Measurements from ENCODE around the gene KRTAP3-1.
"Not testable (repeated sequence)": the region's sequence is repeated elsewhere in the genome, so short reads cannot be mapped to it uniquely, and the experiment has no call there.

The KRTAP3-1 gene

DNA sequence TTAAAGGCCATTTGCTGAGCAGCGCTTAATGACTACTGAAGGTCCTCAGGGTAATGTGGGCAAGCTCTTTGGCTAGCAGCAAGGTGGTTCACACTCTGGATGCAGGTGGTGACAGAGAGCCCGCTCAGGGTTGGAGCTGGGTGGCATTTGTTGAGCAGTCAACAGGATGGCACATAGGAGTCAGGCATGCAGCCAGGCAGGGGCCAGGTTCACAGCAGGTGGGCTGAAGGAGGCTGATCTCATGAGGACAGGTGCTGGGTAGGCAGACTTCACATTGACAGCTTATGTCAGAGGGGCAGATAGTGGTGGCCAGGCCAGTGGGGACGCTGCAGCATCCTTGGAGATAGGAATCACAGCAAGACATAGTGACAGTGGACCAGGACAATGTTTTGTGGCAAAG lies 4.5 kb downstream of the KRTAP3-1 start:
- H2AFZ ChIP-seq (ENCODE audit: low read depth) = no peak overlapping the region
- H3K36me3 ChIP-seq (ENCODE audit: insufficient read depth) = no peaks in the 10 kb centered on the region
- H3K27ac ChIP-seq = no peak overlapping the region
- H3K9ac ChIP-seq = no peak overlapping the region
- H3K79me2 ChIP-seq (ENCODE audit: insufficient read depth, low read depth) = no peaks in the 10 kb centered on the region
- TF ChIP-seq, protein P1, sequence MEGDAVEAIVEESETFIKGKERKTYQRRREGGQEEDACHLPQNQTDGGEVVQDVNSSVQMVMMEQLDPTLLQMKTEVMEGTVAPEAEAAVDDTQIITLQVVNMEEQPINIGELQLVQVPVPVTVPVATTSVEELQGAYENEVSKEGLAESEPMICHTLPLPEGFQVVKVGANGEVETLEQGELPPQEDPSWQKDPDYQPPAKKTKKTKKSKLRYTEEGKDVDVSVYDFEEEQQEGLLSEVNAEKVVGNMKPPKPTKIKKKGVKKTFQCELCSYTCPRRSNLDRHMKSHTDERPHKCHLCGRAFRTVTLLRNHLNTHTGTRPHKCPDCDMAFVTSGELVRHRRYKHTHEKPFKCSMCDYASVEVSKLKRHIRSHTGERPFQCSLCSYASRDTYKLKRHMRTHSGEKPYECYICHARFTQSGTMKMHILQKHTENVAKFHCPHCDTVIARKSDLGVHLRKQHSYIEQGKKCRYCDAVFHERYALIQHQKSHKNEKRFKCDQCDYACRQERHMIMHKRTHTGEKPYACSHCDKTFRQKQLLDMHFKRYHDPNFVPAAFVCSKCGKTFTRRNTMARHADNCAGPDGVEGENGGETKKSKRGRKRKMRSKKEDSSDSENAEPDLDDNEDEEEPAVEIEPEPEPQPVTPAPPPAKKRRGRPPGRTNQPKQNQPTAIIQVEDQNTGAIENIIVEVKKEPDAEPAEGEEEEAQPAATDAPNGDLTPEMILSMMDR (conservative IDR thresholded peaks at IDR 0.05; ENCODE audit: low read depth, low read length) = no peak
- no peaks in the 10 kb centered on the region for H3K27me3 ChIP-seq (ENCODE audit: insufficient read depth, low read depth)
- H3K4me2 ChIP-seq = no peak overlapping the region
- no peaks in the 10 kb centered on the region for H4K20me1 ChIP-seq (ENCODE audit: insufficient read depth)
- no peaks in the 10 kb centered on the region for H3K4me1 ChIP-seq (ENCODE audit: low read depth, poor library complexity, severe bottlenecking)
- no peak overlapping the region for H3K4me3 ChIP-seq (IDR thresholded peaks at IDR 0.05; ENCODE audit: insufficient read depth, low read depth, low read length)

DNA sequence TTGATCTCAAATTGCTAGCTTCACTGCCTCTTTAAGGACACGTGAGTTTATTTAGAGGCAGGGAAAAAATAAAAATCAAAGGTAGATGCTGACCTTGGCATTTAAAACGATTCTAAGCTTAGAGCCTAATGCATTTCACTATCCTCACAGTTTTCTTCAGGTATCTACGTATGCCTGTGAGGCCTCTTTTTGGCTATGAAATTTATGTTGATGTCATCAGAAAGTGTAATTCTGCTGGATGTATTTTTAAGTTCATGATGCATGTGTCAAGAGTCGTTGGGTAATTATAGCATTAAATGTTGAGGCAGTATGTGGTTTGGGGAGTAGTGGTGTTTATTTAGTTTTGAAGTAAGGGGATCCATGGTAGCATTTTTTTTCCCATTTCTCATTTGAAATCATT lies 5.0 kb downstream of the KRTAP3-1 start:
- Histone ChIP-seq H3K4me3 (IDR thresholded peaks at IDR 0.05; ENCODE audit: insufficient read depth, low read depth, low read length) (no peak overlapping the region), H3K36me3 (ENCODE audit: insufficient read depth) (no peaks in the 10 kb centered on the region), H3K27ac (no peak overlapping the region), H4K20me1 (ENCODE audit: insufficient read depth) (no peaks in the 10 kb centered on the region), H3K4me1 (ENCODE audit: low read depth, poor library complexity, severe bottlenecking) (no peaks in the 10 kb centered on the region), H3K4me2 (no peak overlapping the region), H3K27me3 (ENCODE audit: insufficient read depth, low read depth) (no peaks in the 10 kb centered on the region), H3K79me2 (ENCODE audit: insufficient read depth, low read depth) (no peaks in the 10 kb centered on the region), H2AFZ (ENCODE audit: low read depth) (no peak overlapping the region), H3K9ac (no peak overlapping the region)
- TF ChIP-seq, protein P1 (conservative IDR thresholded peaks at IDR 0.05; ENCODE audit: low read depth, low read length) = no peak

DNA sequence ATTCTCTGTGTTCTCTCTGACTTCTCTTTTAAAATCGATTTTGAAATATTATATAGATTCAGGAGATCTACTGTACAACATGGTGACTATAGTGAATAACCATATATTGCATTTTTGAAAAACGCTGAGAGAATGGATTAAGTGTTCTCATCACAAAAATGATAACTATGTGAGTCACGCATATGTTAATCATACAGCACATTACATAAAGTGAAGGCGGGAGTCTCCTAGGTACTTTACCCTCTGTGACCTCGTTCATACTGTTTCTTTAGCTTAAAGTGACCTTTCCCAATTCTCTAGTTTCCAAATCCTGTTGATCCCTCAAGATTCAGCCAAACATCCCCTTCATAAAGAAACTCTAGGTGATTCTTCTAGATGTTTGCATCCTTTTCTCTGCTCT lies 6.1 kb downstream of the KRTAP3-1 start:
- Histone ChIP-seq H3K36me3 (ENCODE audit: insufficient read depth) (no peaks in the 10 kb centered on the region), H3K4me2 (no peak overlapping the region), H3K4me1 (ENCODE audit: low read depth, poor library complexity, severe bottlenecking) (no peaks in the 10 kb centered on the region), H4K20me1 (ENCODE audit: insufficient read depth) (no peaks in the 10 kb centered on the region), H3K9ac (no peak overlapping the region), H3K27ac (no peak overlapping the region), H3K4me3 (IDR thresholded peaks at IDR 0.05; ENCODE audit: insufficient read depth, low read depth, low read length) (no peak overlapping the region), H2AFZ (ENCODE audit: low read depth) (no peak overlapping the region), H3K79me2 (ENCODE audit: insufficient read depth, low read depth) (no peaks in the 10 kb centered on the region), H3K27me3 (ENCODE audit: insufficient read depth, low read depth) (no peaks in the 10 kb centered on the region)
- TF ChIP-seq, protein P1 (conservative IDR thresholded peaks at IDR 0.05; ENCODE audit: low read depth, low read length) = no peak

- Histone ChIP-seq H3K9ac (no peak overlapping the region), H3K36me3 (ENCODE audit: insufficient read depth) (no peaks in the 10 kb centered on the region), H3K4me2 (no peak overlapping the region), H3K27ac (no peak overlapping the region), H3K27me3 (ENCODE audit: insufficient read depth, low read depth) (no peaks in the 10 kb centered on the region), H3K4me3 (IDR thresholded peaks at IDR 0.05; ENCODE audit: insufficient read depth, low read depth, low read length) (no peak overlapping the region), H4K20me1 (ENCODE audit: insufficient read depth) (no peaks in the 10 kb centered on the region), H3K4me1 (ENCODE audit: low read depth, poor library complexity, severe bottlenecking) (no peaks in the 10 kb centered on the region), H3K79me2 (ENCODE audit: insufficient read depth, low read depth) (no peaks in the 10 kb centered on the region), H2AFZ (ENCODE audit: low read depth) (no peak overlapping the region)
- TF ChIP-seq, protein P1 (conservative IDR thresholded peaks at IDR 0.05; ENCODE audit: low read depth, low read length) = no peak
These were observed 7.1 kb downstream of the KRTAP3-1 start for GRCh38 chr17:41001795-41002194.

- H3K36me3 ChIP-seq (ENCODE audit: insufficient read depth); H3K27me3 ChIP-seq (ENCODE audit: insufficient read depth, low read depth); H3K9ac ChIP-seq; H3K27ac ChIP-seq; H4K20me1 ChIP-seq (ENCODE audit: insufficient read depth); H3K4me2 ChIP-seq; H3K4me3 ChIP-seq (IDR thresholded peaks at IDR 0.05; ENCODE audit: insufficient read depth, low read depth, low read length); H3K4me1 ChIP-seq (ENCODE audit: low read depth, poor library complexity, severe bottlenecking); H2AFZ ChIP-seq (ENCODE audit: low read depth); H3K79me2 ChIP-seq (ENCODE audit: insufficient read depth, low read depth): not testable (repeated sequence)
These were observed 9.4 kb downstream of the KRTAP3-1 start, which contains the start of gene KRTAP3-2 for GRCh38 chr17:40999563-40999962. KRTAP3-2 (minus strand) TSS chr17:40999906; CDS start chr17:40999853, 53 bp downstream.
